ENCODE measurements around the gene RABGGTA. TPM values are rescaled to one million over a fixed set of nuclear protein-coding genes. Genes with fewer than 3 reads are reported as not detected.

RABGGTA gene
- total and polyA plus RNA-seq, 2 experiments from 2014 or later, result 17.6 to 20.7 TPM

DNA sequence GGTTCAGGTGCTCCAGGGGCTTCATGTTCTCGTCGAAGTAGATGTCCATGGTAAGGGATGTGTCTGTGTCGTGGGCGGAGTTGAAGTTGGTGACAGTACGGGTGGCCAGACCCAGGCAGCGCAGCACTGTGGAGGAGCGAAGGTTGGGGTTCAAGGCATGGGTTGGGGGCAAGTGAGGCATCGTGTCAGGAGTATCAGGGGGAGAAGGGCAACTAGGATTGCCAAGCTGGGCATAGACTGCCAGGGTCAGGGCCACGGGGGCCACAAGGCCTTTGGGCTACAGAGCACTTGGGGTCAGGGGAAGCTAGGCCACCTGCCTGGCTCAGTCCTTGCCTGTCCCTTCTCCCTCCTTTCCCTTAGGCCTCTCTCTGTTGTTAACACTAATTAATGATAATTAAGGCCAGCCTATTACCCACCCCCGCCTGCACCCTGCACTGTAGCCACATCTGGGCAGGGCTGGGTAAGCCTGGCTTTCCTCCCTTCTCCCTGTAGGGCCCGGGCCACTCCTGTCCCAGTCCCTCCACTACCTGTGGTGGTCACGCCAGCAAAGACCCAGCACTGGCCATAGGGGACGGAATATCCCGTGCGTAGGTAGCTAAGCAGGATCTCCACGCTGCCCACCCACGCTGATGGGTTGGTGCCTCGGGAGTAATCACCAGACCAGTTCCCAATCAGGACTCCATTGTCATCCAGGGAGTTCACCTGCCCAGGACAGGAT is 12.7 kb downstream of the RABGGTA start:
- no peaks in the 10 kb centered on the region for H3K36me3 Mint-ChIP-seq (ENCODE audit: low read depth)
- TF ChIP-seq, protein P1, sequence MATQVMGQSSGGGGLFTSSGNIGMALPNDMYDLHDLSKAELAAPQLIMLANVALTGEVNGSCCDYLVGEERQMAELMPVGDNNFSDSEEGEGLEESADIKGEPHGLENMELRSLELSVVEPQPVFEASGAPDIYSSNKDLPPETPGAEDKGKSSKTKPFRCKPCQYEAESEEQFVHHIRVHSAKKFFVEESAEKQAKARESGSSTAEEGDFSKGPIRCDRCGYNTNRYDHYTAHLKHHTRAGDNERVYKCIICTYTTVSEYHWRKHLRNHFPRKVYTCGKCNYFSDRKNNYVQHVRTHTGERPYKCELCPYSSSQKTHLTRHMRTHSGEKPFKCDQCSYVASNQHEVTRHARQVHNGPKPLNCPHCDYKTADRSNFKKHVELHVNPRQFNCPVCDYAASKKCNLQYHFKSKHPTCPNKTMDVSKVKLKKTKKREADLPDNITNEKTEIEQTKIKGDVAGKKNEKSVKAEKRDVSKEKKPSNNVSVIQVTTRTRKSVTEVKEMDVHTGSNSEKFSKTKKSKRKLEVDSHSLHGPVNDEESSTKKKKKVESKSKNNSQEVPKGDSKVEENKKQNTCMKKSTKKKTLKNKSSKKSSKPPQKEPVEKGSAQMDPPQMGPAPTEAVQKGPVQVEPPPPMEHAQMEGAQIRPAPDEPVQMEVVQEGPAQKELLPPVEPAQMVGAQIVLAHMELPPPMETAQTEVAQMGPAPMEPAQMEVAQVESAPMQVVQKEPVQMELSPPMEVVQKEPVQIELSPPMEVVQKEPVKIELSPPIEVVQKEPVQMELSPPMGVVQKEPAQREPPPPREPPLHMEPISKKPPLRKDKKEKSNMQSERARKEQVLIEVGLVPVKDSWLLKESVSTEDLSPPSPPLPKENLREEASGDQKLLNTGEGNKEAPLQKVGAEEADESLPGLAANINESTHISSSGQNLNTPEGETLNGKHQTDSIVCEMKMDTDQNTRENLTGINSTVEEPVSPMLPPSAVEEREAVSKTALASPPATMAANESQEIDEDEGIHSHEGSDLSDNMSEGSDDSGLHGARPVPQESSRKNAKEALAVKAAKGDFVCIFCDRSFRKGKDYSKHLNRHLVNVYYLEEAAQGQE (IDR thresholded peaks at IDR 0.05; ENCODE audit: unreplicated experiment), result no peak
- TF ChIP-seq ZNF114 (CRISPR knock-in tag; IDR thresholded peaks at IDR 0.05) (no peak), STAT1 (IDR thresholded peaks at IDR 0.05; ENCODE audit: unreplicated experiment) (no peak), NANOG (IDR thresholded peaks at IDR 0.05; ENCODE audit: borderline replicate concordance) (no peak)
- Histone ChIP-seq H3K4me3 (no peak overlapping the region), H3K27ac (ENCODE audit: low read depth) (no peak overlapping the region), H3K27me3 (ENCODE audit: insufficient read depth) (no peaks in the 10 kb centered on the region), H3F3A (replicated peaks; ENCODE audit: low read depth) (no peaks in the 10 kb centered on the region), H3K79me2 (replicated peaks; ENCODE audit: insufficient read depth) (no peaks in the 10 kb centered on the region), H2AFZ (no peak overlapping the region), H3K36me3 (ENCODE audit: insufficient read depth) (no peaks in the 10 kb centered on the region), H3K4me1 (ENCODE audit: insufficient read depth) (no peaks in the 10 kb centered on the region), H3K9me2 (ENCODE audit: insufficient read depth) (no peaks in the 10 kb centered on the region), H4K20me1 (replicated peaks; ENCODE audit: insufficient read depth) (no peaks in the 10 kb centered on the region), H3K4me2 (no peak overlapping the region)
- H3K9me3 Mint-ChIP-seq, result no peaks in the 10 kb centered on the region
- no peak for ATAC-seq
- H3K27ac Mint-ChIP-seq, result no peak overlapping the region
- peaks cover 16% of the 10 kb centered on the region for H3K27me3 Mint-ChIP-seq (ENCODE audit: insufficient read depth, low read depth, poor library complexity)
- H3K4me1 Mint-ChIP-seq, result peaks cover 4% of the 10 kb centered on the region; the same call in 2 of the 3 replicates
- DNase-seq (ENCODE audit: low spot score), result no peak
- no peak overlapping the region for H3K4me3 Mint-ChIP-seq

DNA sequence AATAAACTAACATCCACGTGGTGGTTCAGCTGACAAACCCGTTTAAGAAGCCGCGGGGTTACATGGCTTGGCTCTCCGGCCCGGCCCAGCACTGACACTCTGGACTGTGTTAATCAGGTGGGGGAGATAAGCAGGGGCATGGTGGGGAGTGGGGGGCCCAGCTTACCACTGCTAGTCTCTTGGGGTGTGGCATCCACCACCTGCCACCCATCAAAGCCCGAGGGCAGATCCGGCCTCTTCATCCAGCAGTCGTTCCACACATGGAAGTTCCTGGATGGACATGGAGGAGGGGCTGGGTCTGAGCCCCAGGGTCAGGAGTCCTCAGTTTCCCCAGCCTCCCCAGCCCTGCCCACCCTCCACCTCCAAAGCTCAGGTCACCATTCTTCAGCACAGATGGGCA is 13.3 kb downstream of the RABGGTA start:
- Mint-ChIP-seq H3K27me3 (ENCODE audit: insufficient read depth, low read depth, poor library complexity) (peaks cover 16% of the 10 kb centered on the region), H3K9me3 (no peaks in the 10 kb centered on the region), H3K36me3 (ENCODE audit: low read depth) (no peaks in the 10 kb centered on the region), H3K27ac (no peak overlapping the region), H3K4me1 (peaks cover 4% of the 10 kb centered on the region; the same call in 2 of the 3 replicates), H3K4me3 (no peak overlapping the region)
- Histone ChIP-seq H3K27me3 (ENCODE audit: insufficient read depth) (no peaks in the 10 kb centered on the region), H3K9me2 (ENCODE audit: insufficient read depth) (no peaks in the 10 kb centered on the region), H4K20me1 (replicated peaks; ENCODE audit: insufficient read depth) (no peaks in the 10 kb centered on the region), H3K79me2 (replicated peaks; ENCODE audit: insufficient read depth) (no peaks in the 10 kb centered on the region), H3K27ac (ENCODE audit: low read depth) (no peak overlapping the region), H3K36me3 (ENCODE audit: insufficient read depth) (no peaks in the 10 kb centered on the region), H3K4me2 (no peak overlapping the region), H3K4me3 (no peak overlapping the region), H2AFZ (no peak overlapping the region), H3F3A (replicated peaks; ENCODE audit: low read depth) (no peaks in the 10 kb centered on the region), H3K4me1 (ENCODE audit: insufficient read depth) (no peaks in the 10 kb centered on the region)
- TF ChIP-seq NANOG (IDR thresholded peaks at IDR 0.05; ENCODE audit: borderline replicate concordance) (no peak), EZH2 (IDR thresholded peaks at IDR 0.05; ENCODE audit: low read depth, unreplicated experiment) (no peak), POLR2AphosphoS5 (IDR thresholded peaks at IDR 0.05; ENCODE audit: low read depth) (no peak), CREB1 (CRISPR knock-in tag; IDR thresholded peaks at IDR 0.05; ENCODE audit: low read depth) (no peak)
- TF ChIP-seq, protein P2, sequence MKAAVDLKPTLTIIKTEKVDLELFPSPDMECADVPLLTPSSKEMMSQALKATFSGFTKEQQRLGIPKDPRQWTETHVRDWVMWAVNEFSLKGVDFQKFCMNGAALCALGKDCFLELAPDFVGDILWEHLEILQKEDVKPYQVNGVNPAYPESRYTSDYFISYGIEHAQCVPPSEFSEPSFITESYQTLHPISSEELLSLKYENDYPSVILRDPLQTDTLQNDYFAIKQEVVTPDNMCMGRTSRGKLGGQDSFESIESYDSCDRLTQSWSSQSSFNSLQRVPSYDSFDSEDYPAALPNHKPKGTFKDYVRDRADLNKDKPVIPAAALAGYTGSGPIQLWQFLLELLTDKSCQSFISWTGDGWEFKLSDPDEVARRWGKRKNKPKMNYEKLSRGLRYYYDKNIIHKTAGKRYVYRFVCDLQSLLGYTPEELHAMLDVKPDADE (IDR thresholded peaks at IDR 0.05), result no peak
- DNase-seq (ENCODE audit: low spot score) (no peak), ATAC-seq (no peak)

All from GM23338 (cell line).